AG20443 (cell line): ENCODE results near the gene PLXNA4.

Experiments
- DNase-seq: peaks from one replicate; pipeline ENCODE4 v3.0.0; 2012; ENCODE audit warnings: low spot score, mixed read lengths

The PLXNA4 gene

GRCh38 chr7:132206594-132206993 is 369.7 kb downstream of the PLXNA4 start:
- DNase-seq = no peak

GRCh38 chr7:132205509-132205908 is 370.8 kb downstream of the PLXNA4 start:
- DNase-seq = no peak

GRCh38 chr7:132203021-132203420 is 373.2 kb downstream of the PLXNA4 start:
- no peak for DNase-seq

- DNase-seq = no peak
Measured at GRCh38 chr7:132202541-132202940, 373.7 kb downstream of the PLXNA4 start.

GRCh38 chr7:132200141-132200540 is 376.1 kb downstream of the PLXNA4 start:
- no peak for DNase-seq

- no peak for DNase-seq
Measured at GRCh38 chr7:132199626-132200025, 376.6 kb downstream of the PLXNA4 start.

GRCh38 chr7:132197772-132198171 is 378.5 kb downstream of the PLXNA4 start:
- DNase-seq = no peak

- no peak for DNase-seq
Measured at GRCh38 chr7:132193898-132194297, 382.4 kb downstream of the PLXNA4 start.

- DNase-seq = no peak
Measured at GRCh38 chr7:132192809-132193208, 383.5 kb downstream of the PLXNA4 start.

- no peak for DNase-seq
Measured at GRCh38 chr7:132191418-132191817, 384.9 kb downstream of the PLXNA4 start.

GRCh38 chr7:132190683-132191082 is 385.6 kb downstream of the PLXNA4 start:
- no peak for DNase-seq

GRCh38 chr7:132189881-132190280 is 386.4 kb downstream of the PLXNA4 start:
- no peak for DNase-seq

- DNase-seq = no peak
Measured at GRCh38 chr7:132187869-132188789, 388.1 kb downstream of the PLXNA4 start.

GRCh38 chr7:132187391-132187790 is 388.9 kb downstream of the PLXNA4 start:
- DNase-seq = no peak

GRCh38 chr7:132185150-132185549 is 391.1 kb downstream of the PLXNA4 start:
- DNase-seq = no peak

GRCh38 chr7:132183781-132184380 is 392.4 kb downstream of the PLXNA4 start:
- DNase-seq = no peak

GRCh38 chr7:132182992-132183391 is 393.3 kb downstream of the PLXNA4 start:
- DNase-seq = no peak

GRCh38 chr7:132181946-132182685 is 394.2 kb downstream of the PLXNA4 start:
- no peak for DNase-seq

- no peak for DNase-seq
Measured at GRCh38 chr7:132181371-132181770, 394.9 kb downstream of the PLXNA4 start.

GRCh38 chr7:132180481-132180880 is 395.8 kb downstream of the PLXNA4 start:
- no peak for DNase-seq

- DNase-seq = no peak
Measured at GRCh38 chr7:132179681-132180080, 396.6 kb downstream of the PLXNA4 start.

- DNase-seq = no peak
Measured at GRCh38 chr7:132179080-132179430, 397.2 kb downstream of the PLXNA4 start.
